ENCODE data around the gene GTF2A1. TPM values are rescaled to one million over a fixed set of nuclear protein-coding genes. Genes with fewer than 3 reads are reported as not detected.

GTF2A1 gene
- total and polyA plus RNA-seq, 5 donors from 2014 or later = 6.9 to 26.2 (median 8.6) TPM

DNA sequence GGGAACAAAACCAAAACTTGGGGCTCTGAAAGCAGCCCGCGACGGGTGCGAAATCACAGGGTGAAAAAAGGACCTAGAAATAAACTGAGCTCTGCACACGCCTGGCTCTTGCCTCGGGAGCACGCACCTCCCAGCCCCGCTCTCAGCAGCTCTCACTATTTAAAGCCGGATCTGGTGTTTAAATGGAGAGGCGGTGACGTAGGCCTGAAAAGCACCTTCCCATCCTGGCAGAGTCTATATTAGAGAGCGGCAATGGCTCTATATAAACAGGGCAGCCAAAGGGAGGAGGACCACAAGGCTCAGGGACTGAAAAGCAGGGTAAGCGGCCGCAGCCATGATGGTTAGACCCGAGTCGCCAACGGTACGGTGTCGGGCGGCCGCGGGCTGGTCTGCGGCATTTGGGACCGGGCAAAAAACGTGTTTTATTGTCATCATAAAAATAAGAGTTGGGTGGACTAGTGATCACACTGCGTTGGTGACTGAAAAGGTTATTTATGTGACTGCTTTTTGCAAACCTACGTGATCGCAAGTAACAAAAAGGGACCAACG lies 1.5 kb downstream of the GTF2A1 start:
- Histone ChIP-seq H3K27me3 (ENCODE audit: control insufficient read depth, insufficient read depth, low read length) (no peaks in the 10 kb centered on the region), H3K36me3 (ENCODE audit: control insufficient read depth, insufficient read depth, low read length) (peaks cover 18% of the 10 kb centered on the region), H3K9me3 (ENCODE audit: control insufficient read depth in 2 of 2, low read length in 2 of 2) (no peaks in the 10 kb centered on the region), H3K4me1 (ENCODE audit: control insufficient read depth, insufficient read depth, low read length, poor library complexity, severe bottlenecking) (peaks cover 28% of the 10 kb centered on the region), H3K27ac (ENCODE audit: insufficient read depth, low read length, poor library complexity, severe bottlenecking) (peak overlapping the region; percentile 97), H3K4me3 (ENCODE audit: low read depth, low read length) (peak overlapping the region; percentile 100)
- Mint-ChIP-seq H3K4me1 (peaks cover 20 to 54% (median 43%) of the 10 kb centered on the region in 4 donors), H3K9me3 (peaks cover 0 to 4% (median 0%) of the 10 kb centered on the region in 7 donors), H3K27ac (peak overlapping the region; percentile 99 to 100 (median 100)), H3K27me3 (peaks cover 6% of the 10 kb centered on the region), H3K4me3 (peak overlapping the region; percentile 90 to 100 (median 100)), H3K36me3 (peaks cover 19% of the 10 kb centered on the region)
- DNase-seq (peak; percentile 84 to 97 (median 91)), ATAC-seq (ENCODE audit: low read depth in 2 of 2) (peak; percentile 62 to 64)

DNA sequence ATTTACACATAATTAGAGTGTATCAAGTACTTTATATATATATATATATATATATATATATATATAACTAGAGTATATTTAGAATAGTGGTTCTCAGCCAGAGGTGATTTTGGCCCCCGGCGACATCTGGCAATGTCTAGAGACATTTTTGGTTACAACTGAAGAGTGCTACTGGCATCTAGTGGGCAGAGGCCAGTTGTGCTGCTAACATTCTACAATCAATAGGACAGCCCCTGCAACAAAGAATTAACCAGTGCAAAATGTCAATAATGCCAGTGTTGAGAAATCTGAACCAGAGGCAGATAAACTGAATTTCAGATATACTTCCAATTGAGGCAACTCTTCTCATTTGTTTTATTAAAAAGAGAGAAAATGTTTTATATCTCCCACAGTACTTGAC lies 8.9 kb downstream of the GTF2A1 start:
- H3K4me3 ChIP-seq (ENCODE audit: low read depth, low read length) = no peak overlapping the region
- peaks cover 47% of the 10 kb centered on the region for H3K36me3 Mint-ChIP-seq
- H3K36me3 ChIP-seq (ENCODE audit: control insufficient read depth, insufficient read depth, low read length) = peaks cover 54% of the 10 kb centered on the region
- peaks cover 12% of the 10 kb centered on the region for H3K4me1 ChIP-seq (ENCODE audit: control insufficient read depth, insufficient read depth, low read length, poor library complexity, severe bottlenecking)
- DNase-seq = peak; percentile 26 to 63 (median 56)
- H3K4me3 Mint-ChIP-seq = peak overlapping the region in 1 of 4 donors; percentile 6
- H3K27ac ChIP-seq (ENCODE audit: insufficient read depth, low read length, poor library complexity, severe bottlenecking) = no peak overlapping the region
- no peaks in the 10 kb centered on the region for H3K9me3 ChIP-seq (ENCODE audit: control insufficient read depth in 2 of 2, low read length in 2 of 2)
- ATAC-seq (ENCODE audit: low read depth in 2 of 2) = peak; percentile 68 to 78
- no peaks in the 10 kb centered on the region for H3K27me3 Mint-ChIP-seq
- peaks cover 43 to 65% (median 60%) of the 10 kb centered on the region in 4 donors for H3K4me1 Mint-ChIP-seq
- no peaks in the 10 kb centered on the region for H3K27me3 ChIP-seq (ENCODE audit: control insufficient read depth, insufficient read depth, low read length)
- H3K27ac Mint-ChIP-seq = peak overlapping the region in 1 of 3 donors; percentile 60
- no peaks in the 10 kb centered on the region for H3K9me3 Mint-ChIP-seq

DNA sequence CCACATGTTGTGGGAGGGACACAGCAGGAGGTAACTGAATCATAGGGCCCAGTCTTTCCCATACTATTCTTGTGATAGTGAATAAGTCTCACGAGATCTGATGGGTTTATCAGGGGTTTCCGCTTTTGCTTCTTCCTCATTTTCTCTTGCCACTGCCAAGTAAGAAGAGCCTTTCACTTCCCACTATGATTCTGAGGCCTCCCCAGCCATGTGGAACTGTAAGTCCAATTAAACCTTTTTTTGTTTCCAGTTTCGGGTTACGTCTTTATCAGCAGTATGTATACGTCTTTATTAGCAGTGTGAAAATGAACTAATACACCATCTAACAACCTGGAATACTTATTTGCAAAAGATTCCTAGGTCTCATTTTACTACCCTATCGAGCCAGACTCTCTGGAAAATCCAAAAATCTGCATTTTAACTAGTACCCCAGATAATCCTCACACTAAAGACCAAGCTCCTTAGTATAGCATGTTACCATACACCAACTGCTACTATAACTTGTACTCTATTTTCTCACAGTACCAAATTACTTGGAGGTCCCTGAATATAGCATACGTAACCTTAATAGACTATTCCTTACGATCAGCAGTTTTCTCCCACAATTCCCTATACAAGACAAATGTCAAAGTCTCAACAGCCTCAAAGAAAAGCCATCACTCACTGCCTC lies 11.5 kb downstream of the GTF2A1 start:
- Mint-ChIP-seq H3K4me1 (peaks cover 51 to 63% (median 62%) of the 10 kb centered on the region in 4 donors), H3K4me3 (no peak overlapping the region), H3K36me3 (peaks cover 37% of the 10 kb centered on the region), H3K27ac (peak overlapping the region in 2 of 3 donors; percentile 7 to 33), H3K9me3 (no peaks in the 10 kb centered on the region), H3K27me3 (no peaks in the 10 kb centered on the region)
- Histone ChIP-seq H3K27ac (ENCODE audit: insufficient read depth, low read length, poor library complexity, severe bottlenecking) (no peak overlapping the region), H3K9me3 (ENCODE audit: control insufficient read depth in 2 of 2, low read length in 2 of 2) (no peaks in the 10 kb centered on the region), H3K4me3 (ENCODE audit: low read depth, low read length) (no peak overlapping the region), H3K4me1 (ENCODE audit: control insufficient read depth, insufficient read depth, low read length, poor library complexity, severe bottlenecking) (peaks cover 10% of the 10 kb centered on the region), H3K27me3 (ENCODE audit: control insufficient read depth, insufficient read depth, low read length) (no peaks in the 10 kb centered on the region), H3K36me3 (ENCODE audit: control insufficient read depth, insufficient read depth, low read length) (peaks cover 58% of the 10 kb centered on the region)
- no peak for ATAC-seq (ENCODE audit: low read depth in 2 of 2)
- DNase-seq = no peak

DNA sequence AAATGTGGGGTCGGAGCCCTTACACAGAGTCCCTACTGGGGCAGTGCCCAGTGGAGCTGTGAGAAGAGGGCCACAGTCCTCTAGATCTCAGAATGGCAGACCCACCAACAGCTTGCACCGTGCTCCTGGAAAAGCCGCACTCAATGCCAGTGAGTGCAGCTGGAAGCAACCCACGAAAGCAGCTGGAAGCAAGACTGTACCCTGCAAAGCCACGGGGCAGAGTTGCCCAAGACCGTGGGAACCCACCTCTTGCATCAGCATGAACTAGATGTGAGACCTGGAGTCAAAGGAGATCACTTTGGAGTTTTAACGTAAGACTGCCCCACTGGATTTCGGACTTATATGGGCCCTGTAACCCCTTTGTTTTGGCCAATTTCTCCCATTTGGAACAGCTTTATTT lies 12.3 kb downstream of the GTF2A1 start:
- Histone ChIP-seq H3K4me1 (ENCODE audit: control insufficient read depth, insufficient read depth, low read length, poor library complexity, severe bottlenecking) (peaks cover 10% of the 10 kb centered on the region), H3K9me3 (ENCODE audit: control insufficient read depth in 2 of 2, low read length in 2 of 2) (no peaks in the 10 kb centered on the region), H3K27ac (ENCODE audit: insufficient read depth, low read length, poor library complexity, severe bottlenecking) (no peak overlapping the region), H3K4me3 (ENCODE audit: low read depth, low read length) (no peak overlapping the region), H3K36me3 (ENCODE audit: control insufficient read depth, insufficient read depth, low read length) (peaks cover 63% of the 10 kb centered on the region), H3K27me3 (ENCODE audit: control insufficient read depth, insufficient read depth, low read length) (no peaks in the 10 kb centered on the region)
- H3K9me3 Mint-ChIP-seq = no peaks in the 10 kb centered on the region
- no peak for ATAC-seq (ENCODE audit: low read depth in 2 of 2)
- peaks cover 56 to 63% (median 62%) of the 10 kb centered on the region in 4 donors for H3K4me1 Mint-ChIP-seq
- H3K27me3 Mint-ChIP-seq = no peaks in the 10 kb centered on the region
- DNase-seq = no peak
- H3K27ac Mint-ChIP-seq = peak overlapping the region in 1 of 3 donors; percentile 7
- H3K36me3 Mint-ChIP-seq = peaks cover 41% of the 10 kb centered on the region
- H3K4me3 Mint-ChIP-seq = no peak overlapping the region

DNA sequence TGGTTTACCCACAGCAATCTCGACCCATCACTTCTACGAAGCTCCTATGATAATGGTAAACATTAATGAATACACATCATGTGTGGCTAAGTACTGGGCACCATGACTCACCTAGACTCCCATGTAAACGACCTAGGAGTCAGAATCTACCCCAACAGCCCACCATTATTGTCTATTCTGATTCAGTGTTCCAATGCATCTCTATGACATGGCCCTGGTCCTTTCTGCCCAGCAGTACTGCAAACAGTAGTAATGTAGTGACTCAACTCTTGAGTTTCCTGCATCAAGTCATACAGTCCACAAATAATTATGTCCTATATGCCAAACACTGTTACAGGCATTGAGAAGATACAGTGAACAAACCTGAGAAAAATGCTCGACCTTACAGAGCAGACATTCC lies 14.6 kb downstream of the GTF2A1 start:
- Mint-ChIP-seq H3K36me3 (peaks cover 51% of the 10 kb centered on the region), H3K9me3 (no peaks in the 10 kb centered on the region), H3K27ac (peak overlapping the region in 1 of 3 donors; percentile 53), H3K4me3 (no peak overlapping the region), H3K27me3 (no peaks in the 10 kb centered on the region), H3K4me1 (peaks cover 47 to 53% (median 49%) of the 10 kb centered on the region in 4 donors)
- no peak for DNase-seq
- H3K4me3 ChIP-seq (ENCODE audit: low read depth, low read length) = no peak overlapping the region
- H3K27ac ChIP-seq (ENCODE audit: insufficient read depth, low read length, poor library complexity, severe bottlenecking) = no peak overlapping the region
- ATAC-seq (ENCODE audit: low read depth in 2 of 2) = no peak
- no peaks in the 10 kb centered on the region for H3K4me1 ChIP-seq (ENCODE audit: control insufficient read depth, insufficient read depth, low read length, poor library complexity, severe bottlenecking)
- no peaks in the 10 kb centered on the region for H3K27me3 ChIP-seq (ENCODE audit: control insufficient read depth, insufficient read depth, low read length)
- H3K9me3 ChIP-seq (ENCODE audit: control insufficient read depth in 2 of 2, low read length in 2 of 2) = no peaks in the 10 kb centered on the region
- peaks cover 76% of the 10 kb centered on the region for H3K36me3 ChIP-seq (ENCODE audit: control insufficient read depth, insufficient read depth, low read length)

DNA sequence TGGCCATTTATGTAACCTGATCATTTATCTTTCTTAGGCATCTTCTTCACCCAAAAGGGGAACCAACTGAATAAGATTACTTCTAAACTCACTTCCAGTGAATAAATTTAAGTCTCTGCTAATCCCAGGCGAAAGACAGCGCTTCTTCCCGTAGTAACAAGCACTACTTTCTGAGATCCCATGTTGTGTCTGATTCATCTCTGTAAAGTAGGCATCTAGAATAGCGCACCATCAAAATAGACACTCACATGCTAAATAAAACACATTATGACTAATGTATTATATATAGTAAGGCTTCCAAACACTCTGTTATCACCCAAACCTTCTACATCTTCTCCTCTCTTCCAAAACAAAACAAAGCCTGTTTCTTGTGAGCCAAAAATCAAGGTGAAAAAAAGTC lies 15.1 kb downstream of the GTF2A1 start:
- H3K4me3 ChIP-seq (ENCODE audit: low read depth, low read length) = no peak overlapping the region
- Mint-ChIP-seq H3K4me3 (no peak overlapping the region), H3K9me3 (no peaks in the 10 kb centered on the region), H3K36me3 (peaks cover 47% of the 10 kb centered on the region), H3K27me3 (no peaks in the 10 kb centered on the region), H3K27ac (peak overlapping the region; percentile 9 to 53 (median 16)), H3K4me1 (peaks cover 44 to 49% (median 46%) of the 10 kb centered on the region in 4 donors)
- H3K36me3 ChIP-seq (ENCODE audit: control insufficient read depth, insufficient read depth, low read length) = peaks cover 76% of the 10 kb centered on the region
- H3K27me3 ChIP-seq (ENCODE audit: control insufficient read depth, insufficient read depth, low read length) = no peaks in the 10 kb centered on the region
- H3K27ac ChIP-seq (ENCODE audit: insufficient read depth, low read length, poor library complexity, severe bottlenecking) = no peak overlapping the region
- ATAC-seq (ENCODE audit: low read depth in 2 of 2) (no peak), DNase-seq (no peak)
- H3K4me1 ChIP-seq (ENCODE audit: control insufficient read depth, insufficient read depth, low read length, poor library complexity, severe bottlenecking) = no peaks in the 10 kb centered on the region
- H3K9me3 ChIP-seq (ENCODE audit: control insufficient read depth in 2 of 2, low read length in 2 of 2) = no peaks in the 10 kb centered on the region

DNA sequence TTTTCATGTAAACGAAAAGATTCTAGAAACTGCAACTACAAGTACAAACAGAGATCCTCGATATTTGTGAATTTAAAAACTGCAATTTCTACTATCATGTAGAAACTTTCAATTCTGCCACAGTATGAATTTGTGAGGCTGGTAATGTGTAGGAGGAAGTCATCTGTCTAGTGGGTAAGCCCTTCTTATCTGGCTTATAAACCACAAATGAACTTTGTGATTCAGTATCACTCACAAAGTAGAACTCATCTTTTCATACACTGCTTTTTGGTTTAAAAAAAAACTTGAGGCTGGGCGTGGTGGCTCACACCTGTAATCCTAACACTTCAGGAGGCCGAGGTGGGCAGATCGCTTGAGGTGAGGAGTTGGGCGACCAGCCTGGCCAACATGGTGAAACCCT lies 20.7 kb downstream of the GTF2A1 start:
- Mint-ChIP-seq H3K4me1 (peaks cover 29 to 48% (median 40%) of the 10 kb centered on the region in 4 donors), H3K9me3 (no peaks in the 10 kb centered on the region), H3K4me3 (peak overlapping the region; percentile 4 to 77 (median 40)), H3K27me3 (no peaks in the 10 kb centered on the region), H3K36me3 (peaks cover 47% of the 10 kb centered on the region), H3K27ac (peak overlapping the region; percentile 79 to 93 (median 82))
- Histone ChIP-seq H3K4me1 (ENCODE audit: control insufficient read depth, insufficient read depth, low read length, poor library complexity, severe bottlenecking) (peaks cover 11% of the 10 kb centered on the region), H3K9me3 (ENCODE audit: control insufficient read depth in 2 of 2, low read length in 2 of 2) (no peaks in the 10 kb centered on the region), H3K27ac (ENCODE audit: insufficient read depth, low read length, poor library complexity, severe bottlenecking) (peak overlapping the region; percentile 52), H3K27me3 (ENCODE audit: control insufficient read depth, insufficient read depth, low read length) (no peaks in the 10 kb centered on the region), H3K36me3 (ENCODE audit: control insufficient read depth, insufficient read depth, low read length) (peaks cover 54% of the 10 kb centered on the region), H3K4me3 (ENCODE audit: low read depth, low read length) (peak overlapping the region; percentile 42)
- ATAC-seq (ENCODE audit: low read depth in 2 of 2) = peak; percentile 90
- DNase-seq = peak in 2 of 3 donors; percentile 20 to 69

Measured in CD4-positive, CD25-positive, alpha-beta regulatory T cell (primary cell).